NCI-H1092 (cell line): ENCODE data around the gene TMPRSS11D.

Experiments used
- DNase-seq: peaks from one replicate; lab custom pipeline; 2025; lab: John Stamatoyannopoulos, UW

The TMPRSS11D gene

GRCh38 chr4:67886281-67886680 lies 2.5 kb upstream of the TMPRSS11D start:
- no peak for DNase-seq

DNA sequence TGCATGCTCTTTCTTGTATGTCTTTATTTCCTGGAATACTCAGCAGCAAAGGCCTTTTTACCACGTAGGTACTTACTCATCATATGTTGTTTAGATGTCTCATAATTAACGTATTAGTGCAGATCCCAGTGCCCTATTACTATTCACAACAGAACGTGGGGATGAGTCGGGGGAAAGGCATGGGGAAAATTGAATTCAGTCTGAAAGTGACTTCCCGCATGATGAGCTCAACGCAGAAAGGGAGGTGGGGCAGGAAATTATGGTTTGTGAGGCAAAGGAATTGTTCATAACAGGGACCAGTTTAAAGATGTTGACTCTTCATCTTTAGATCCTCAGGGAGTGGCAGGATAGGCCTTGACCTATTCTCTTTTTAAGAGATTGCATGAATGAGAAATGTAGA lies 2.0 kb upstream of the TMPRSS11D start:
- no peak for DNase-seq

GRCh38 chr4:67884701-67885100 lies 899 bp upstream of the TMPRSS11D start:
- no peak for DNase-seq

- DNase-seq, result no peak
Observed at GRCh38 chr4:67883458-67883857, 344 bp downstream of the TMPRSS11D start.

- no peak for DNase-seq
Observed at GRCh38 chr4:67880866-67881610, 2.8 kb downstream of the TMPRSS11D start.

DNA sequence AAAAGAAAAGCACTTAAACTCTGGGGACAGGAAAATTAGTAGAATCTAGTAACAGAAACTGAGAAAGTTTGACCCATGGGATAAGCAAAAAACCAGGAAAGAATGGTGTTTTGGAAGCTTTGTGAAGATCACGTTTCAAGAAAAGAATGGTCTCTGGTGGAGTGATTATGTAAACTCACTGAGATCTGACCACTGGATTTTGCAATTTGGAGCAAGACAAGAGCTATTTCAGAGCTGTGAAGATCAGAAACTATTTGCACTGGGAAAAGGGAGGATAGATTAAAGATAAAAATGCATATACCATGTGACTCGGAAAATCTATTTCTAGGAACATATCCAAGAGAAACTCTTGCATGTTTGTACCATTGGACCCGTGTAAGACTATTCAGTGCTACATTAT lies 4.3 kb downstream of the TMPRSS11D start:
- no peak for DNase-seq

- DNase-seq, result no peak
Observed at GRCh38 chr4:67877086-67877485, 6.7 kb downstream of the TMPRSS11D start.

DNA sequence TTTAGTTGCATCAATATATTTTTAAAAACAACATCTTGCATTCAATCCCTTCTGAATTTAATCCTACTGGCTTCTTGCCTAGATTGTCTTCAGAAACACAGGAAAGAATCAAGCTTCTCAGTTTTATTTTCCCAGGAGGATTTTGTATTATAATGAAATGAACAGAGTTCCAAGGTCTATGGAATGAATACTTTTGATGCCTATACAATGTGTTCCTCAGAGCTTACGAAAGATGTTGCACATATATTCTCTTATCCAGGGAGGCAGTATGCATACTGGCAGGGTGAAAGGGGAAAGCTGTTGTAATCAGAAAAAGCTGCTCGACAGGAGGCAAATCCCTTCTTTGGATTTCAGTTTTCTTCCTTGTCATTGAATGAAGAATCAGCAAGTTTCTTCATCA lies 8.8 kb downstream of the TMPRSS11D start:
- DNase-seq, result no peak

GRCh38 chr4:67873116-67873515 lies 10.7 kb downstream of the TMPRSS11D start:
- DNase-seq, result no peak

- peak; percentile 1 for DNase-seq
Observed at GRCh38 chr4:67871867-67872266, 11.9 kb downstream of the TMPRSS11D start.

- DNase-seq, result no peak
Observed at GRCh38 chr4:67869580-67870190, 14.1 kb downstream of the TMPRSS11D start.

DNA sequence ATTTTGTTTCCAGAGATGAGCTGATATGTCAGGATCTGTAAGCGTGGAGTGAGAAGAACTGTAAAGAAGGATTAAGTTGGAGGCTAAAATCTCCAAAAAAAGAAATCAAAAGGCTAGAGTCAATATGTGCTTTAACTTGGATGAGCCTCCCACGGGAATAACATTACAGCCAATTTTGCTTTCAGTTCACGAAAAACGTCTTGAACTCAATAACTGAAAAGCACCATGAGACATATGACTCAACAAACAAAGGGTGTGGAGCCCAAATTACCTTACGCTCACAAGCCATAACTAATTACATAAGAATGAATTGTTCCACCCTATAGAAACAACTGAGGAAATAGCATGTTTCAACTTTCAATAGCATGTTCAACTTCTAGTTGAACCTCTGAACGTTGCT lies 22.3 kb downstream of the TMPRSS11D start:
- peak; percentile 6 for DNase-seq

DNA sequence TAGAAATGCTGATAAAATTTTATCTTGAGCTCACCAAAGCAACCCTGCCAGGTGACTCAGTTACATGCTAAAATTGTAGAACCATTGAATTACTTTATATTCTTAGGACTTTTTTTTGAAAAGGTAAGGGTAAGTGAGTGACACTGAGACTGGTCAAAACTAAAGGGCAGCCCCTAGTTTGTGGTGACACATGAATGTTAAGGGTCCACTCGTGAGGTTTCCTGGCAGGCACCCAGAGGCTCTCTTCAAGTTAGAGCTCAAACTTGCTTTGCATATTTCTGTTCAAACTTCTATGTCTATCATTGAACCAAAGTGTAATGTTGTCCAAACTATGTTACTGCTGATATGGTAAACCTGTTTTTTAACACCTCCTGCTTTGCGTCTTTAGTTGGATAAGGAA lies 30.5 kb downstream of the TMPRSS11D start:
- no peak for DNase-seq

DNA sequence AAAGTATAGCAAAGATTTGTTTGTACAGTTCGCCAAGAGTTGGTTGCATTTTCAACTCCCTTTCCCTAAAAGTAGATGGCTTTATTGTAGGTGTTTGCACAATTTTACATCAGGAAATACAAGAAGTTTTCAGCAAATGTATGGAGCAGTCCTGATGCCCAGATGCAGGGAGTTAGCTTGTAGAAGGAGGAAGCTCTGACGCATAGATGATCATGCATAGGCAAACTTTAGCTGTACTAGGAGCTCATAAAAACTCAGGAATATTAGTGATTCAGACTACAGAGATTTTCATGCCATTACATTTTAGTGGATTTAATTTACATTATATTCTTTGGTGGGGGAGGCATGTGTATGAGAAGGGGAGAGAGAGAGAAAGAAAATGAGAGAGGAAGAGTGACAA lies 62.9 kb downstream of the TMPRSS11D start:
- no peak for DNase-seq

DNA sequence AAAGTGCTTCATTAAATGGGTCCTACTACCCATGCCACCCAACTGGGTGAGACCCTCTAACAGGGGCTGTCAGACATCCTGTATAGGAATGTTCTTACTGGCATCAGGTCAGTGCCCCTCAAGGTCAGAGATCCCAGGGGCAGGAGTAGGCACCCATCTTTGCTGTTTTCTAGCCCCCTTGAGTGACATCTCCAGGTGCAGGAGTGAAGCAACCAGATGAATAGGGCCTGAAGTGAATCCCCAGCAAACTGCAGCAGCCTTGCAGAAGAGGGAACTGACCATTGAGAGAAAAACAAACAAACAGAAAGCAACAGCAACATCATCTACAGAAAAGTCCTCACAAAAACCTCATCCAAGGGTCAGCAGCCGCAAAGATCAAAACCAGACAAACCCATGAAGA lies 73.8 kb downstream of the TMPRSS11D start:
- DNase-seq, result no peak

- no peak for DNase-seq
Observed at GRCh38 chr4:67809502-67809901, 74.3 kb downstream of the TMPRSS11D start.

DNA sequence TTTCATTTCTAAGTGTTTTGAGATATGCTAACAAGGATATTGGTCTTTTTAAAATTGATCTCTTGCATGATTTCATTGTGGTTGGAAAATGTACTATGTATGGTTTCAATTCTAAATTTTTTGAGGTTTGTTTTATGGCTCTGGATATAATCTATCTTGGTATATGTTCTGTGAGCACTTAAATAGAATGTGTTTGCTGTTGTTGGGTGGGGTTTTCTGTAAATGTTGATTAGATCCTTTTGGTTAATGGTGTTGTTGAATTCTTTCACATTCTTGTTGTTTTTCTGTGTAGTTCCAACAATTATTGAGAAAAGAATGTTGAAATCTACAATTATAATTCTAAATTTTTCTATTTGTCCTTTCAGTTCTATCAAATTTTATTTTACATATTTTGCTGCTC lies 87.0 kb downstream of the TMPRSS11D start:
- no peak for DNase-seq

- DNase-seq, result no peak
Observed at GRCh38 chr4:67790721-67791120, 93.1 kb downstream of the TMPRSS11D start.

DNA sequence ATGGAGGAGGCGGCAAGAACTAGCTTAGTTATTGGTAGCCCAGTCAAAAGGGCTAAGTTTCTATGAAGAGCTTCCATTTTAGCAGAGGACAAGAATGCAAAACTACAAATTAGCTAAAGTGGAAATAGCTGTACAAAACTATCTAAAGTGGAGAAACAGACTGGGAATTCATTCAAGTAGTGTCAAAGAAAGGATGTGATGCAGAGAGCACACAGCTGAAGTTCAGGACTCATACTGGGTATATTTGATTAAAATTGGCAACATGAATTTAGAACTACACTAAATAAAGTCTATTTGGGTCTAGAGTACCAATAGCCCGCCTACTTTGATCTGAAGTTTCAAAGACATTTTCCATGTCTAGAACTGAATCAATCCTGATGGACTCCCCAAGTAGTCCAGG lies 96.5 kb downstream of the TMPRSS11D start:
- DNase-seq, result no peak

- DNase-seq, result no peak
Observed at GRCh38 chr4:67785528-67785927, 98.3 kb downstream of the TMPRSS11D start.

DNA sequence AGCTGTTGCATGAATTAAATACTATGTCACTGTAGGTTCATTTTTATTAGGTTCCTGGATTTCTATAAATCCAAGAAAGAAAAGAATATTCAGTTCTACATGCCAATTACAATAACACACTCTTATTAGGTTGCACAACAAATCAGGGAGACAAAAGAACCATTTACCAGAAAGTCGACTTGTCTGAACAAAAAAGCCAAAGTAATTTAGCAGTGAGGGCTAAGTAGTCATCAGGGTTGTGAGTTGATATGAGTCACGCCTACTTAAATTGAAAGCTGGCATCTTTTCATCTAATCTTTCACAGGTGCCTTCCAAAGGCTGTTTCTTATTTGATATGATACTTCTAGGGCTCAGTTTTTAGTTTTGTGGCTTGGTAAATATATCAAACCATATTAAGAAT lies 104.2 kb downstream of the TMPRSS11D start:
- no peak for DNase-seq

- no peak for DNase-seq
Observed at GRCh38 chr4:67776746-67777145, 107.1 kb downstream of the TMPRSS11D start.
